NCI-H526 (cell line): Measurements from ENCODE around the gene DBH.

Experiments used
- DNase-seq, 2 experiments: peaks; one replicate each; lab custom pipeline; 2025; lab: John Stamatoyannopoulos, UW

The DBH gene

DNA sequence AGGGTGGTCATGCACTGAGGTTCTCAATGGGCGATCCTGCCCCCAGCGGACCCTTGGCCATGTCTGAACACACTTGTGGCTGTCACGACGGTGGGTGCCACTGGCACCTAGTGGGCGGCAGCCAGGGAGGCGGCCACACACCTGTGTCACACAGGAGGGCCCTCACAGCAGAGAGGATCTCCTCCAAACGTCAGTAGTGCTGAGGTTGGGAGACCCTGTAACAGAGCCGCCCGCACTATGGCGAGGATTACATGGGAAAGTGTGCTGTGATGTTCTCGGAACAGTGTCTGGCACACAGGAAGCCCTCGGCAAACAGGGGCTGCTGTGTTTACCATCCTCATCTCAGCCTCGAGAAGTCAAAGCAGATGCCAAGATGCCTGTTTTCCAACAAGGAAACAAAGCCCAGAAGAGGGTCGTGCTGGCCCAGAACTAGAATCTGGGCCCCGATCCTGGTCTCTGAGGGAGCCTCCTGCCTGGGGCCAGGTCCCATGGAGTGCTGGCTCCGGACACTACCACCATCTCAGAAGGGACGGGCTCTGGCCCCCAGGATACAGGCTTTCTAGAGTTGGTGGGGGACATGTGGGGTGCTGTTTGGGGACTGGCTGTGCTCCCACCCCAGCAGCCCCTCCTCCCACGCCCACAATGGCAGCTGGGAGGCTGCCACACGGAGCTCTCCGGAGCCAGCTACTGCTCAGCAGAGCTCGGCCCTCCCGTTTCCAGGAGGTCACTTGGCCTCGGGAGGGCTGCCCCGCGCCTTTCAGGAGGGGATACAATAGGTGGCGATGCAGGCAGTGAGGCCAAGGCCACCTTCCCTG, 48.2 kb downstream of the DBH start:
- DNase-seq = no peak

DNA sequence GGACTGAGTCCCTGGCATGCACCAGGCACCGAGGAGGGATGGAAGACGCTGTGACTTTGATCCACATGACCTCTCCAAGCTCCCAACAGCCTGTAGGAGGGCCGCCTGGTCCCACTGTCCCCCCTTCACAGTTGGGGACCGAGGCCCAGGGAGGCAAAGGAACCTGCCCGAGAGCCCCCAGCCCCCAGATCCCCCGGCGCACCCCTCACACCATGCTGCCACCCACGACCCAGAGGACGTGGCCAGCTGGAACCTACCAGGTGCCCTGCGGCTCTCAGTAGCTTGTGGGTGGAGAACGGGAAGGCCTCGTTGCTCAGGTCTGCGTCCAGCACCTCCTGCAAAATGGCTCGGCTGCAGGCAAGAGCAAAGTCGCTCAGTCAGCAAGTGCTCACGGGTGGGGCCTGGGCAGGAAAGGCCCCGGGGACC, 48.8 kb downstream of the DBH start:
- DNase-seq = no peak

DNA sequence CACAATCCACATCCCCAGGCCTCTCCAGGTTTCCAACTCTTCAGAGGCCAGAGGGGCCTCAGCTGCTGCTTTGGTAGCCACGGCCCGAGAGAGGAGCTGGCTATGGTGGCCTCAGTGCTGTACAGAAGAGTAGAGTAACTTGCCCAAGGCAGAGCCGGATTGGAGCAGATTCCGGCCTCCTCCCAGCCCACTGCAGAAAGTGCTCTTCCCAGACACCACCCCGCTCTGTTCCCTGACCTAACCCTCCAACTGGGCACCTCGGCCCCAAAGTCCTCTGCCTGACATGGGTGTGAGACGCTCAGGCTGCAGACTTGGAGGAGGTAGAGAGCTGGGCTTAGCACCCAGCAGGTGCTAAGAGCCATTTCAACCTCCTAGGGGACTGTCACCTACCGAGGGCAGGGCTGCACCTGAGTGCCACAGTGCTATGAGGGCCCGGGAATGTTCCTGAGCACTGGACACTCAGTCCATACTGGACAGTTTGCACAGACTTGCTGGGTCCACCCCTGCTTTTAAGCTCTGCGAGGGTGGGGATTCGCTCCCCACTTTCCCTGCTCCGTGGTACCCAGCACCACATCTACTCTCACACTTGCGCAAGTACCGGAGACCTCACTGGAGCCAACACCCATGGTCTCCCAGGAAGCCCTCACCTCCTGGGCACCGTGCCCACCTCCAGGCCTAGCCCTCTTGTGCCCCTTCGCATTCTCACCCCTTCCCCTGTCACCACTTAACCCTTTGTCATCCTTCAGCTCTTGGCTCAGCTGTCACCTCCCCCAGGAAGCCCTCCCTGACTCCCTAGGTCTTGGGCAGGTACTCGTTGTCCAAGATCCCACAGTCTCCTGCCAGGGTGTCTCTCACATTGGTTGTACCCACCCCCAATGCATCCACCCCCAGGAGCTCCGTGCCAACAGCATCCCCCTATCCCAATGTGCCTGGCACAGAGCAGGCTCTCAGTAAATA, 49.8 kb downstream of the DBH start:
- no peak for DNase-seq

DNA sequence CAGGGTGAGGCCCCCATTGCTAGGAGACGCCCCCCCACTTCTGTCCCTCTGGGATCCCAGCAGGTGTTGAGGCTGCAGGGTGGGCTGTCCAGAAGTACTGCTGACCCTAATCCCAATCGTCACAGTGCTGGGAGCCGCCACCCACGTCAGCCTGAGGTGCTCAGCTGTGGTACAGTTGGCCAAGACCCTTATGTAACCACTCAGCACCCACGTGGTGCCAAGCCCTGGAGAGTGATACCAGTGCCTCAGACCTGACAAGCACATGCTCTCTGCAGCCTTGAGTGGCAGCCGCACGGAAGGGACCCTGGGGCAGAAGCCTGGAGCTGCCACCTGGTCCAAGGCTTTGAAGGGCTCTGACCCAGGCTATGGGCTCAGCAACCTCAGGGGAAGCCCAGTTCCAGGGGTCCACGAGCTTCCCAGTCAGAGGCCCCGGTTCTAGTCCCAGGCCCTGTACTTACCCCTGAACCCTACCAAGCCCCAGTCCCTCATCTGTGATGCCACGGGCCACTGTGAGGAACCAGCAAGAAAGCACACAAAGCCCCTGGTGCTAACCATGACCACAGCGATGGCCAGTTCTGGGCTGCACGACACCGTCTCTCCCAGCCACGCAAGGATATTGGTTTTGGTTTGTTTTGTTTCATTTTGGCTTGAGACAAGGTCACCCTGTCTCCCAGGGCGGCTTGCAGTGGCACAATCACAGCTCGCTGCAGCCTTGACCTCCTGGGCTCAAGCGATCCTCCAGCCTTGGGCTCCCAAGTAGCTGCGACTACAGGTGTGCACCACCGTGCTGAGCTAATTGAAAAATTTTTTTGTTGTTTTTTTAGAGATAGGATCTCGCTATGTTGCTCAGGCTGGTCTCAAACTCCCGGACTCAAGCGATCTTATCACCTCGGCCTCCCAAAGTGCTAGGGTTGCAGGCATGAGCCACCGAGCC, 50.7 kb downstream of the DBH start:
- DNase-seq = no peak

DNA sequence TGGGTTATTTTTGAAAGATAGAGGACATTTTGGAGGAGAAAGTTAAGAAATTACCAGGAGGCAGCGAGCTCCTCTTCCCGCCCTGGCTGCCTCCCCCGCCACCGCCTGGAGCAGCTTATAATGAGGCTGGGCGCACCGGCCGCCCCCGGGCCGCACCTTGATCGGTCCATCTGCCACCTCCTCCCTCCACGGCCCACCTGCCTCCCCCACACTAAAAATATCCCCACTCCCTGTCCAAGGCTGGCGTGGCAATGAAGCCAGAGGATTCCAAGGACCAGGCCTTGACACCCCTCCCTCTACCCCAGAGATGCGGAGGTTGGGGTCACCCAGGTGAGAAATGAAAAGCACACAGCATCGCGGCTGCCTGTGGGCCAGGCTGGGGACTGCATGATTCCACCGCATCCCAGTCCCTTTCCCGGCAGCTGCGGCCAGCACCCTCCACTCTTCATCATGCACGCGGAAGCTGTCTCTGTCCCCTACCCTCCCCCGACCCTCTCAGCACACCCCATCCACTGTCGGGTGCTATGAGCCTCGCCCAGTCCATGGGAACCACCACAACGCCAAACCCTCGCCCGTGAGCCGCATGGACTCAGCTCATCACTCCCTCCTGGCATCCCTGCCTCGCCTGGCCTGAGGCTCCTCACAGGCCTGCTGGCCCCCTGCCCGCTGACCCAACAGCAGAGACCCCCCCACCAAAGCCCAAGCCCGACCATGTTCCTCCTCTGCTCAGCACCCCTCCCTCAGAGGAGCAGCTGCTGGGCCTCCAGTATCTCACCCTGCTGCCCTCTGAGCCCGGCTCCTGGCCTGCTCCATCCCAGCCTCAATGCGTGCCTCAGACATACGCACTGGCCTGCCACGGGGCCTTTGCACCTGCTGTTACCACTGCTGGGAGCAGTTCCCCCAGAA, 51.9 kb downstream of the DBH start:
- no peak for DNase-seq

DNA sequence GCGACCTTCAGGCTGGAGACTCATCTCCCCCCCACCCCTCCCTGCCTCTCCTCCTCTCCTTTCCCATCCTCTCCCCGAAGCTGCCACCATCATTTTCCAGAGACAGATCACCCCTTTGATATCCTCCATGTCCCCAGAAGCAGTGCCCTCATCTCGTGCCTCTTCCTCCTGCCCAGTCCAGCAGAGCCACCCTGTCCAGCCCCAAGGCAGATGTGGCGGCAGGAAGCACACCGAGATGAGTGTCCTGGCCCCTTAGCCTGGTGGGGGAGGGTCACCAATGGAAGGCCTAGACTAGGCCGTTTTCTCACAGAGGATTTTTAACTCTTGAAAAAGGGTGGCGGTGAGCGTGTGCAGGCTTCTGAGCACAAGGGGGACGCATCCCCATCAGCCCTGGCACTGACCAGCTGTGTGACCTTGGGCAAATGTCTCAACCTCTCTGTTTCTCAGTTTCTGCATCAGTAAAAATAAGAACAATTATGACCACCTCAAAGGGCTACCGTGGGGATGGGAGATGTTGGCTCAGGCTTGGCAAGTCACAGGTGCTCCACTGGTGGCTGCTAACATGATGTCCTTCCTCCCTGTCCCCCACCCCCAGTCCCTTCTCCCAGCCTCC, 53.1 kb downstream of the DBH start:
- DNase-seq = no peak

DNA sequence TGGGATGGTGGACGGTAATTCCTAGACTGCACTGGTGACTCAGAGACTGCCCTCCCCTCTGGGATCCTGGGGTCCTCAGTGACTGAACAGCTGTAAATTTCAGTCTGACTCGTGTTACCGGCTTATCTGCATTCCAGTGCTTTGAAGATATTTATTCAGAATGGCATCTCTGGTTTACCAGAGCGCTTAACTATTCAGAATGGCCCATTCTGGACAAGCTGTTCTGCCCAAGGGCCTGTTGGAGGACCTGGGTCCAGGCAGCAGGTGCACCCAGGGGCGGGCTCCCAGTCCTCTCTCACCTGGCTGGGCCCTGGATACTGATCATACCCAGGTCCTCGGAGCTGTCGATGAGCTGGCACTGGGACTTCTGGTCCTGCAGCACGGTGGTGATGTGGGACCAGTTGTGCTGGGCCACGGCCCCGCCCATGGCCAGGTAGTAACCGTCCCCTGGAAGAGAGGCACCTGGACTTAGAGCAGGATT, 54.0 kb downstream of the DBH start:
- DNase-seq = no peak

DNA sequence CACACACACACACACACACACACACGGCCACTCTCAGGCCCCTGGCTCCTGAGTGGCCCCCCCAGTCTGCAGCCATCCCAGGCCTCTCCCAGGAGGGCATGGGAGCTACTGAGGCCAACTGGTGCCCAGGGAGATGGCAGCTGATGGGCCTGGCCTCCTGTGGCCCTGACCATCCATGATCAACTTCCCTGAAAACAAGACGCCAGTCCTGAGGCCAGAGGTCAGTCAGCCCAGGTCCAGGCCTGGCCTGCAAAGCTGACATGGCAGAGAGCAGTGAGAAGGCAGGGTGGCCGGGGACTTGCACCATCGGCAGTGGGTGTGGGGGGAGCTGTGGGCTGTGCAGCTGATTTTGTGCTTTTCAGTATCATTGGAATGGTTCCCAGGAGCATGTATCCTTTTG, 55.0 kb downstream of the DBH start:
- DNase-seq = no peak

DNA sequence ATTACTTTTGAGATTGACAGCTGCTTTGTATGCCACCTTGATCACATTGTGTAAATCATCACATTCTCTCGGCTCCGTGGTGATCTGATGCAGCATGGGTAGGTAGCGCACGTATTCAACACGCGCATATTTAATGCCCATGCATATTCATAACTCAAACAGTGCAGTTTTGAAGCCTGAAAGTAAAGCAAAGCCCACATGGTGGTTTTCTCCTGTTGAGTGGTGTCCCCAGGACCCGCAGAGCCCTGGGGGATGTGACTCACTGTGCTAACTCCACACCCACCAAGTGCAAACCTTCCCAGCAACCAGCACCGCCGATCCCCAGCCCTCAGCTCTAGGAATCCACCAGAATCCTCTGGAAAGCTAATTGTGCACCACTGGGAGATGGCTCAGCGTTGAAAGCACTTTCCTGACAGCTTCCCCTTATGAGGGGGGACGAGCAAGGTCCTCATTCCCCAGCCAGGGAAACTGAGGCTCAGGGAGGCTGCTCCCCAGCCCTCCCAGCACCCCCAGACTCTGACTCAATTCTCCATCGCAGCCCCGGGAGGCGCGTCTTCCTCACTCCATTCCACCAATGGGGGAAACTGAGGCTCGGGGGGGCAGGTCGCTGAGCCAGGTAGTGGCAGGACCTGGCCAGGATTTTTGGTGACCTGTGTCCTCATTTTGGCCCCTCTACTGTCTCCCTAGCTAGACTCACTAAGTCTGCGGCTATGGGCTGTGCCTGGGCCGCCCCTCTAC, 55.6 kb downstream of the DBH start:
- DNase-seq = no peak

DNA sequence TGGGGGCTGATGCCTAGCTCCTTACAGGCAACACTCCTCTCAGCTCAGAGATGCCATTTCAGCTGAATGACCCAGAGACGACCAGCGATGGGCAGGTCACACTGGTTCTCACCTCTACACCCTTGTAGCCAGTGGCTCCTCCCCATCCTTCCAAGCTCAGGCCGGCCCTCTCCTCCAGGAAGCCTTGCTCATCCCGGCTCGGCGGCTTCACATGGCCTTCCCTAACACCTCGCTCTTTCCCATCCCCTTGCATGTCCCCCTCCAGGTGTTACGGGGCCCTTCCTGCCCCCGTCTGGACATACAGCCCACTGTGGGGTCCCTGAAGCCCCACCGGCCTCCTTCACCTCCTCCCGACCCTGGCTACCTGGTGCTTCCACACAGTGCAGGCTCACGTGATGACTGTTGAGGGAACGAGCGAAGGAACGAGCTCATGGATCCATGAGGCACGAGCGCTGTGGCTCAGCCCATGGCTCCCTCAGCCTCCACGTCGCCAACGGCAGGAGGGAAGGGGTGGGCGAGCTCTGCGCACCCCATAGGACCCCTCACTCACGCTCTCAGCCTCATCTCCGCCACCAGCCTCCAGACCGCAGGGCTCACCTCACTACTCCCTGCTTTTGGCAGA, 56.3 kb downstream of the DBH start:
- no peak for DNase-seq

DNA sequence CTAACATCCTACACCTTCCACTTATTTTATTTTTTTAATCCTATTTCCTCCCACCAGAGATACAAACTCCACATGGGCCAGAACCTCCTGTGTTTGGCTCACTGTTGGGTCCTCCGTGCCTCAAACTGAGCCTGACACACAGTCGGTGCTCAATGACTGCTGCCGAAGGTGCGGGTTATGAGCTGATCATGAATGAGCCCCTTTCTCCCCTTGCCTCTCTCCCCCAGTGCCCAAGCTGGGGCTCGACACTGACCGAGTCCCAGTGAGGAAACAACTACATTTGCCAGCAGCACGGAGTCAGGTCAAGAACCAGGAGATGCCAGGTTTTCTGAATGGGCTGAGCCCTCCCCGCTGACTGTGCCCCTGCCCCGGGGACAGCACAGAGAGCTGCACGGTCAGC, 57.0 kb downstream of the DBH start:
- no peak for DNase-seq

DNA sequence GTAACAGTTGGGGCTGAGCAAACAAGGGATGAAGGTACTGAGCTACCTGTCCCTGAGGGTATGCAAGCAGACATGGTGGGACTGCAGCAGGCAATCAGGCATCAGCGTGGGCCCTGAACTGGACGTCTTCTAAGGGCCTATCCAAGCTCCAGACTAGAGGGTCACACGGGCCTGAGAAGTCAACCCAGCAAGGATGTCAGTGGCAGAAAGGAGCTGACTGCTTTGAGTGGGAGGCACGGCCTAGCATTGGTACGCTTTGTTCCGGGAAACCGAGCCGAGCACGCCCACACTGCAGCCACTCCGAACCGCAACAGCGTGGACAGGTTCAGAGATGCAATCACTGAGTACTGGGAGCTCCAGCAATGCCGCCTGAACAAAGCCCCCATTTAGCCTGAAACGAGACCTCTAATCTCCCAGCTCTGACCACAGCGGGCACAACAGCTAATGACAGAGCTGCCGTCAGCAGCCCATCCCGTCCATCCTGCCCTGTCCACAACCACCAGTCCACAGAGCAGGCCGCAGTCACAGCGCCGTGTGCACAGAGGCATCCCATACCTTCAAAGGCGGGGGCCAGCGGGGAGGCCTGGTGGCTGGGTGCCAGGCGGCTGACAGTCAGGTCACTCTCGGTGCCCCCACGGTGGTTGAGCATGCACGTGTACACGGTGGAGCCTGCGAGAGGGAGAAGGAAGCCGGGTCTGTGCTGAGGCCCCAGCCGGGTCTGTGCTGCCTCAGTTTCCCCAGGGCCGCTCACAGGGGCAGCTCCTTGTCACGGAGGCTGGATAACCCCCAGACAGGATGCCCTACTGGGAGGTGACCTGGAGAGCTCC, 57.8 kb downstream of the DBH start:
- DNase-seq = no peak

DNA sequence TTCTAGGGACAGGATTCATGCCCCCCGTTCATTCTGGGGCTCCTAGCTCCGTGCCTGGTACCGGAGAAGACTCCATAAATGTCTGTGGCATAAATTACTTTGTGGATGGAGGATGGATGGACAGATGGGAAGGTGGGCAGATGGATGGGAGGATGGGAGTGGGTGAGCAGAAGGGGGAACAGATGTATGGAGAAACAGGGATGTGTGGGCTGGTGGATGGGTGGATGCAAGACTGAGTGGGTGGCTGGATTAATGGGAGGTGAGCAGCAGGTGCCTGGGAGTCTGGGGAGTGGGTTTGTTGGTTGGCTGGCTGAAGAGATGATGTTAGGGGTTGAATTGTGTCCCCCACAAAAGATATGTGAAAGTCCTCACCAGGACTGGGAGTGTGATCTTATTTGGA, 58.5 kb downstream of the DBH start:
- no peak for DNase-seq

DNA sequence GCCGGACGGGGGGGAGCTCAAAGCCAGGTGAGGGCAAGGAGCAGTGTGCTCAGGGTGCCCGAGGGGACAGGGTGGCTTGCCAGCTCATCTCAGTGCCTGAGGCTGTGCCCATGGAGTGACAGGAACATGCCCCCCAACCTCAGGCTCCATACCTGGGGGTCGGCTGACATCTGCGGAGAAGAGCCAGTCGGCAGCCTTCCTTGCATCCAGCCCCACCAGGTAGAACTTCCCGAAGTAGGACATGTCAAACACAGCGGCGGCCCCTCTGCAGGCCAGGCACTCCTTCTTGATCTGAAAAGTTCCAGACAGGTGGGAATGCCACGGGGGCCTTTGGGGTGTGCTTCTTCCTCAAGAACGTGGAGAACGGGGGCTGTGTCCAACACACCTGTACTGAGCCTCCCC, 59.9 kb downstream of the DBH start:
- DNase-seq = no peak

DNA sequence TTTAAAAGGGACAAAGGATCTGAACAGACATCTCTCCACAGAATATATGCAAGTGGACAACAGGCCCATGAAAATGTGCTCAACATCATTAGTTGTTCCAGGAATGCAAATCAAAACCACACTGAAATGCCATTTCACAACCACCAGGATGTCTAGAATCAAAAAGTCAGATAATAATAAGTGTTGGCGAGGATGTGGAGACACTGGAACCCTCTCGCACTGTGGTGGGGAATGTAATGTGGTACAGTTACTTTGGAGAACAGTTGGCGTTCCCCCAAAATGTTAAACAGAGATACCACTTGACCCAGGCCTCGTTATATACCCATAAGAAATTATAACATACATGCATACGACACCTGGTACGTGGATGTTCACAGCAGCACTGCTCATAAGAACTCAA, 63.4 kb downstream of the DBH start:
- DNase-seq = no peak

DNA sequence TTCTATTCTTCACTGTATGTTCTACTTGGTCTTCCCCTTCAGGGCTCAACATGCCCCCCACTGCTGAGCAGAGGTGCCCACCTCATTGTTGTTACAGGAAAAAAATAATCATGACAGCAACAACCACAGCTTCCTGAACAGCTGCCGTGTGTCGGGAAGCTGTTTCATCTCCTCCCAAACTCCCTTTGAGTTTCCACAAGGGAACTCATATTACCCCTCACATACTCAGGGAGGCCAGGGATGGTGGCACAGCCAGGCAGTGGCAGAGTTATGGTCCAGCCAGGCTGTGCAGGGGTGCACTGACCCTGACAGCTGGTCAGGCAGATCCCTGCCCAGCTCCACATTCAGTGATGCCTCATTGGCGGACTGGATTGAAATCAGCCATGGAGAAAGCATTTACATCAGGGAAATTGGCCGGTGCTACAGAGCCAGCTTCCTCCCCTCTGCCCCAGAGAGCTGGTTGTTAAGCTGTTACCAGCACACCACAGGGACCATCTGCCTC, 64.7 kb downstream of the DBH start:
- DNase-seq = no peak

DNA sequence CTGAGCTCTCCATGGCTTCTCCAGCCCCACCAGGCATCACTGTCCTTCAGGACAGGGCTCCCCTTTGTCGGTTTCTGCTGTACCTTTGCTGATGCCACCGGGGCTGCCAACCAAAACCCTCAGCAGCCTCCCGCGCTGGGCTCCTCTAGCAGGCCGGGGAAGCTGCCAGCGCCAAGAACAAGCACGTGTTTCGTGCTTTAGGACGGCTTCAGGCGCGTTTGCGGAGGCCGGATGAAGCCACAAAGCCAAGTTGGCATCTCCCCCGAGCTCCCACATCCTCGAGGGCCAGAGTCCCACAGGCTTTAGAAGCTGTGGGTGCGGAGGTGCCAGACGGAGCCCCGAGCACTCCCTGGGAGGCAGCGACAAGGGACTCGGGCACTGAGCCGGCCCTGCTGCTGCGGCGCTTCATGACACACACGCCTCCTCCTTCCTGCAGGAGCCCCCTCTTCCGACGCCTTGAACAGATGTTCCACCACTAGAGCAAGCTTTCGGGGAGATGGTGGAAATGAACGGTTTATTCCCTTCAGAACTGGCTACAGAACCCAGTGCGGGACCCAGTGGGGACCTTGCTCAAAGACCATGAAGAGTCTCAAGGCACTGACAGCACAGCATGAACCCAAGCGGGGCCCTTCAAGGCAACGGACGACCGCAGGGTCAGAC, 65.3 kb downstream of the DBH start:
- no peak for DNase-seq
